ENCODE measurements around the gene ALPG. TPM values are rescaled to one million over a fixed set of nuclear protein-coding genes. Genes with fewer than 3 reads are reported as not detected.
A peak's percentile ranks its signal among the peaks of the same experiment; 100 is the strongest.
"Not testable (repeated sequence)": the region's sequence is repeated elsewhere in the genome, so short reads cannot be mapped to it uniquely, and the experiment has no call there.

The ALPG gene
- total RNA-seq, 1 experiment from 2014 or later: not detected

GRCh38 chr2:232384466-232384865 is 22.2 kb upstream of the ALPG start:
- intact Hi-C loops (cut with micrococcal nuclease; ENCODE audit: unreplicated experiment): no loop called here
- TF ChIP-seq, protein P1, sequence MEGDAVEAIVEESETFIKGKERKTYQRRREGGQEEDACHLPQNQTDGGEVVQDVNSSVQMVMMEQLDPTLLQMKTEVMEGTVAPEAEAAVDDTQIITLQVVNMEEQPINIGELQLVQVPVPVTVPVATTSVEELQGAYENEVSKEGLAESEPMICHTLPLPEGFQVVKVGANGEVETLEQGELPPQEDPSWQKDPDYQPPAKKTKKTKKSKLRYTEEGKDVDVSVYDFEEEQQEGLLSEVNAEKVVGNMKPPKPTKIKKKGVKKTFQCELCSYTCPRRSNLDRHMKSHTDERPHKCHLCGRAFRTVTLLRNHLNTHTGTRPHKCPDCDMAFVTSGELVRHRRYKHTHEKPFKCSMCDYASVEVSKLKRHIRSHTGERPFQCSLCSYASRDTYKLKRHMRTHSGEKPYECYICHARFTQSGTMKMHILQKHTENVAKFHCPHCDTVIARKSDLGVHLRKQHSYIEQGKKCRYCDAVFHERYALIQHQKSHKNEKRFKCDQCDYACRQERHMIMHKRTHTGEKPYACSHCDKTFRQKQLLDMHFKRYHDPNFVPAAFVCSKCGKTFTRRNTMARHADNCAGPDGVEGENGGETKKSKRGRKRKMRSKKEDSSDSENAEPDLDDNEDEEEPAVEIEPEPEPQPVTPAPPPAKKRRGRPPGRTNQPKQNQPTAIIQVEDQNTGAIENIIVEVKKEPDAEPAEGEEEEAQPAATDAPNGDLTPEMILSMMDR (conservative IDR thresholded peaks at IDR 0.05; ENCODE audit: low read depth, low read length): no peak
- TF ChIP-seq EZH2 (IDR thresholded peaks at IDR 0.05; ENCODE audit: borderline replicate concordance, low read depth, low read length, poor library complexity, severe bottlenecking): no peak
- CTCF ChIA-PET: interaction anchor here (0.8 kb wide), 1 partner anchor 53 kb away, joined by 8 read pairs; no protein-coding TSS in a partner anchor

DNA sequence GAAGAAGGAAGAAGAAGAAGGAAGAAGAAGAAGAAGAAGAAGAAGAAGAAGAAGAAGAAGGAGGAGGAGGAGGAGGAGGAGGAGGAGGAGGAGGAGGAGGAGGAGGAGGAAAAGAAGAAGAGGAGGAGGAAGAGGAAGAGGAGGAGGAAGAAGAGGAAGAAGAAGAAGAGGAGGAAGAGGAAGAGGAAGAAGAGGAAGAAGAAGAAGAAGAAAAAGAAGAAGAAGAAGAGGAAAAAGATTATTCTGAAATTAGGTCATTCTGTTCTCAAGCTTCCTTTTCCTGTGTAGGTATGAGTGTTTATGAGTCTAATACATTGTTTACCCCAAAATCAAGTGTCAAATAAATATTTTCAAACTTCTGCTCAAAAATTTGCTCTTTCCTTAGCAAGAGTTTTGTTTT is 21.6 kb upstream of the ALPG start:
- POLR2A ChIA-PET (ENCODE audit: low non-redundant PET); BruUV-seq (replicated peaks); H3K36me3 ChIP-seq (ENCODE audit: insufficient read depth, low read length, poor library complexity, severe bottlenecking); H3K9me3 ChIP-seq (ENCODE audit: low read depth, low read length, poor library complexity, severe bottlenecking); intact Hi-C loops (cut with micrococcal nuclease; ENCODE audit: unreplicated experiment); DNase-seq (ENCODE audit: low spot score); H3K4me1 ChIP-seq (ENCODE audit: insufficient read depth, low read length, poor library complexity, severe bottlenecking); H3K27ac ChIP-seq (ENCODE audit: low read depth, low read length, poor library complexity, severe bottlenecking); H3K4me3 ChIP-seq (ENCODE audit: low read depth, low read length, poor library complexity, severe bottlenecking): not testable (repeated sequence)
- H3K27me3 ChIP-seq (replicated peaks; ENCODE audit: insufficient read depth, low read depth, low read length, poor library complexity): peaks cover 87% of the 10 kb centered on the region
- CTCF ChIA-PET: interaction anchor here (0.8 kb wide), 1 partner anchor 52 kb away, joined by 8 read pairs; no protein-coding TSS in a partner anchor

More at GRCh38 chr2:232384466-232384865, 22.2 kb upstream of the ALPG start:
- no peak overlapping the region for H3K4me3 ChIP-seq (ENCODE audit: low read depth, low read length, poor library complexity, severe bottlenecking)
- no peak for DNase-seq (ENCODE audit: low spot score)
- peaks cover 81% of the 10 kb centered on the region for H3K27me3 ChIP-seq (replicated peaks; ENCODE audit: insufficient read depth, low read depth, low read length, poor library complexity)
- no peaks in the 10 kb centered on the region for H3K9me3 ChIP-seq (ENCODE audit: low read depth, low read length, poor library complexity, severe bottlenecking)
- no peak overlapping the region for H3K27ac ChIP-seq (ENCODE audit: low read depth, low read length, poor library complexity, severe bottlenecking)
- no peaks in the 10 kb centered on the region for H3K4me1 ChIP-seq (ENCODE audit: insufficient read depth, low read length, poor library complexity, severe bottlenecking)
- POLR2A ChIA-PET (ENCODE audit: low non-redundant PET): no interaction called here
- BruUV-seq (replicated peaks): no TSS peak
- no peaks in the 10 kb centered on the region for H3K36me3 ChIP-seq (ENCODE audit: insufficient read depth, low read length, poor library complexity, severe bottlenecking)

DNA sequence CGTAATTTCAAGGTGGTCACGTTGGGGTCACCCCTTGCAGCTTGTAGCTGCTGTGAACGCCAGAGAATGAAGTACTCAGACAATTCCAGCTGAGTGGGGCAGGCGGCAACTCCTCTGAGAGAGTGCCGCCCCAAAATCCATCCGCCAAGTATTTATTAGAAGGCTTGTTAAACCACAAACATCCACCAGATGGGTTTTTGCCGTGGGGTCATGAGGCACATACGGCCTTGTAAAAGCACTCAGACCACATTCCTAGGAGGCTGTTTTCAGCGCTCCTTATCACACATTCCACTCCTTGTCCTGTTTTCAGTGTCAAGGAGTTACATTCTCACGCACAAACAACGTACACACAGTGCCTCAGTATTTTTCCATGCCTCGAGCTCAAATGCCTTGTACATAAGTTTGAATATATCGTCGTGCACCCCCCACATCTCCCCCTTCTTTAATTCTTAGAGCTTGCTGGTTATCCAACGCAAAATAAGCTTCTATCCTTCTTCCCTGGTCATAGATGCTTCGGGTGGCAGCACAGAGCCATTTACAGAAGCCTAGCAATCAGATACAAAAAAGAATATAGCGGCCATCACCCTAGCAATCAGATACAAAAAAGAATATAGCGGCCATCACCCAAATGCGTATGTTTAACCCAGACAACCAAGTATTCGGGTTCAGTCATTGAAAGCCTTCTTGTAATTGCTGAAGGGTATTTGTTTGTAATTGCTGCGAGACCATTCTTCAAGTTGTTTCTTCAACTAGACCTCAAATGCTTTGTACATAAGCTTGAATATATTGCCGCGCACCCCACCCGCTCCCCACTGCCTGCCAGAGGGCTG is 20.8 kb upstream of the ALPG start:
- H3K4me1 ChIP-seq (ENCODE audit: insufficient read depth, low read length, poor library complexity, severe bottlenecking): no peaks in the 10 kb centered on the region
- ChIA-PET POLR2A (ENCODE audit: low non-redundant PET) (no interaction called here), CTCF (no interaction called here)
- DNase-seq (ENCODE audit: low spot score): no peak
- H3K9me3 ChIP-seq (ENCODE audit: low read depth, low read length, poor library complexity, severe bottlenecking): no peaks in the 10 kb centered on the region
- H3K36me3 ChIP-seq (ENCODE audit: insufficient read depth, low read length, poor library complexity, severe bottlenecking): no peaks in the 10 kb centered on the region
- H3K27me3 ChIP-seq (replicated peaks; ENCODE audit: insufficient read depth, low read depth, low read length, poor library complexity): peaks cover 95% of the 10 kb centered on the region
- BruUV-seq (replicated peaks): no TSS peak
- intact Hi-C loops (cut with micrococcal nuclease; ENCODE audit: unreplicated experiment): no loop called here
- H3K27ac ChIP-seq (ENCODE audit: low read depth, low read length, poor library complexity, severe bottlenecking): no peak overlapping the region
- H3K4me3 ChIP-seq (ENCODE audit: low read depth, low read length, poor library complexity, severe bottlenecking): no peak overlapping the region
- TF ChIP-seq EZH2 (IDR thresholded peaks at IDR 0.05; ENCODE audit: borderline replicate concordance, low read depth, low read length, poor library complexity, severe bottlenecking): no peak
- TF ChIP-seq, protein P1 (conservative IDR thresholded peaks at IDR 0.05; ENCODE audit: low read depth, low read length): no peak

- no TSS peak for BruUV-seq (replicated peaks)
- Histone ChIP-seq H3K27ac (ENCODE audit: low read depth, low read length, poor library complexity, severe bottlenecking) (no peak overlapping the region), H3K9me3 (ENCODE audit: low read depth, low read length, poor library complexity, severe bottlenecking) (no peaks in the 10 kb centered on the region), H3K4me1 (ENCODE audit: insufficient read depth, low read length, poor library complexity, severe bottlenecking) (no peaks in the 10 kb centered on the region), H3K27me3 (replicated peaks; ENCODE audit: insufficient read depth, low read depth, low read length, poor library complexity) (peaks cover 97% of the 10 kb centered on the region), H3K36me3 (ENCODE audit: insufficient read depth, low read length, poor library complexity, severe bottlenecking) (no peaks in the 10 kb centered on the region), H3K4me3 (ENCODE audit: low read depth, low read length, poor library complexity, severe bottlenecking) (no peak overlapping the region)
- POLR2A ChIA-PET (ENCODE audit: low non-redundant PET): no interaction called here
- peak; percentile 96 for TF ChIP-seq EZH2 (IDR thresholded peaks at IDR 0.05; ENCODE audit: borderline replicate concordance, low read depth, low read length, poor library complexity, severe bottlenecking)
- TF ChIP-seq, protein P1 (conservative IDR thresholded peaks at IDR 0.05; ENCODE audit: low read depth, low read length): no peak
- CTCF ChIA-PET: no interaction called here
- intact Hi-C loops (cut with micrococcal nuclease; ENCODE audit: unreplicated experiment): no loop called here
- DNase-seq (ENCODE audit: low spot score): no peak
Observed at GRCh38 chr2:232386490-232386739, 20.2 kb upstream of the ALPG start.
